DMS153 treated with DMSO at 0.1 percent for 48 hours (cell line): ENCODE data around the gene SNX1.
A peak's percentile ranks its signal among the peaks of the same experiment; 100 is the strongest.
"Not testable (repeated sequence)": the region's sequence is repeated elsewhere in the genome, so short reads cannot be mapped to it uniquely, and the experiment has no call there.

ENCODE experiments used
- DNase-seq: peaks from one replicate; lab custom pipeline; 2025; ENCODE audit not compliant: unreplicated experiment; lab: John Stamatoyannopoulos, UW

The SNX1 gene

GRCh38 chr15:64095795-64096667 is at the start of gene SNX1:
SNX1 (plus strand) TSS chr15:64095982; CDS start chr15:64096014, 32 bp downstream.
- peak; percentile 47 for DNase-seq

GRCh38 chr15:64046421-64047153 is 49.2 kb upstream of the SNX1 start, which contains the start of gene DAPK2:
DAPK2 (minus strand) TSS chr15:64046485; CDS start chr15:64040261, 6,224 bp downstream.
- DNase-seq: peak; percentile 0

- DNase-seq: no peak
Observed at GRCh38 chr15:64048781-64049460, 46.9 kb upstream of the SNX1 start.

- DNase-seq: peak; percentile 29
Observed at GRCh38 chr15:64050281-64051092, 45.3 kb upstream of the SNX1 start.

GRCh38 chr15:64051093-64051402 is 44.7 kb upstream of the SNX1 start:
- DNase-seq: no peak

- DNase-seq: no peak
Observed at GRCh38 chr15:64051407-64052259, 44.1 kb upstream of the SNX1 start.

- DNase-seq: no peak
Observed at GRCh38 chr15:64052925-64053491, 42.8 kb upstream of the SNX1 start.

- not testable (repeated sequence) for DNase-seq
Observed at GRCh38 chr15:64053674-64054073, 42.1 kb upstream of the SNX1 start.

- DNase-seq: no peak
Observed at GRCh38 chr15:64058279-64058678, 37.5 kb upstream of the SNX1 start.

- DNase-seq: not testable (repeated sequence)
Observed at GRCh38 chr15:64059104-64059503, 36.7 kb upstream of the SNX1 start.

- no peak for DNase-seq
Observed at GRCh38 chr15:64060716-64061115, 35.1 kb upstream of the SNX1 start.

GRCh38 chr15:64066451-64066850 is 29.3 kb upstream of the SNX1 start:
- DNase-seq: no peak

- DNase-seq: peak; percentile 6
Observed at GRCh38 chr15:64067564-64068030, 28.2 kb upstream of the SNX1 start.

GRCh38 chr15:64068133-64068532 is 27.6 kb upstream of the SNX1 start:
- DNase-seq: no peak

- no peak for DNase-seq
Observed at GRCh38 chr15:64070106-64070505, 25.7 kb upstream of the SNX1 start.

- DNase-seq: no peak
Observed at GRCh38 chr15:64070965-64071851, 24.6 kb upstream of the SNX1 start.

- no peak for DNase-seq
Observed at GRCh38 chr15:64071931-64072765, 23.6 kb upstream of the SNX1 start.
